ENCODE measurements around the gene ADAMTS17. TPM values are rescaled to one million over a fixed set of nuclear protein-coding genes. Genes with fewer than 3 reads are reported as not detected.

ADAMTS17 gene
- total RNA-seq, 6 experiments from 2014 or later, result 14.6 to 34.7 (median 24.2) TPM

DNA sequence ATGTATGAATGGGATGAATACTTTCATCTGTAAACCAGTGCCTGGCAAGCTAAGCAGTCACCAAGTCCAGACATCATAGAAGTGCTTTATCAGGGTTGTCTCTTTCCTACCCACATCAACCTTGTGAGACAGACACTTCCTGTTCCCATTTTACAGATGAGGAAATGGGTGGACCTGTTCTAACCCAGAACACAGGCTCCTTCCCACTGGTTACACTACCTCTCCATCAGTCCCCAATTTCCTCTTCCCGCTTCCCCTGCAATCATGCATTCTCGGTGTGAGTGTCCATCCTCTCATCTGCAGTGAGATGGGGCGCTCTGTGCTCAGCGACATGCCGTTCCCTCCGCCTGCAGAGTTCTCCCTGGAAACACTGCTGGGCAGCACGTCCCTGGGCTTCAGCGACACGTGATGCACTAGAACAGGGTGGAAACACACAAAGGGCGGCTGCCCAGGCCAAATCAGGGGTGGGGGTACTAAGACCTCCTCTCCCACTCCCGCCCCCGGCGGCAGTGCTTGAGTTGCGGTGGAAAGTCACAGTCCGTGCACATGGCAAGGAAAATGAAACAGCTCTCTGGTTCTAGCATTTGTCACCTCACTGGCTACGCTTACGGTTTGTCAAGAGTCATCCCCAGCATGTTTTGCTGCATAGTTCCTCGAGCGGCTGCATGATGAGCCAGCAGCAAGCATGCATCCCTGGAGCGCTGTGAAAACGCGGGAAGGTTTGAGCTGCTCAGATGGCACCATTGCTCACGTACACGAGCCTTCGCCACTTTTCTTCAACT is 201.1 kb downstream of the ADAMTS17 start:
- Histone ChIP-seq H3K27ac (no peak overlapping the region), H3K9me3 (no peaks in the 10 kb centered on the region), H3K4me1 (peaks cover 0 to 8% (median 0%) of the 10 kb centered on the region in 4 donors), H3K4me3 (no peak overlapping the region), H3K27me3 (no peaks in the 10 kb centered on the region), H3K36me3 (peaks cover 0 to 3% (median 0%) of the 10 kb centered on the region in 4 donors)
- DNase-seq (no peak), ATAC-seq (no peak)
- intact Hi-C loops (cut with DNase I), result no loop called here
- 81% methylated on average over 13 of the region's 25 CpGs for WGBS (ENCODE audit: insufficient coverage, low coverage, low lambda C conversion rate, missing lambda C conversion rate)
- no peak for TF ChIP-seq POLR2A (IDR thresholded peaks at IDR 0.05)
- TF ChIP-seq, protein P1, sequence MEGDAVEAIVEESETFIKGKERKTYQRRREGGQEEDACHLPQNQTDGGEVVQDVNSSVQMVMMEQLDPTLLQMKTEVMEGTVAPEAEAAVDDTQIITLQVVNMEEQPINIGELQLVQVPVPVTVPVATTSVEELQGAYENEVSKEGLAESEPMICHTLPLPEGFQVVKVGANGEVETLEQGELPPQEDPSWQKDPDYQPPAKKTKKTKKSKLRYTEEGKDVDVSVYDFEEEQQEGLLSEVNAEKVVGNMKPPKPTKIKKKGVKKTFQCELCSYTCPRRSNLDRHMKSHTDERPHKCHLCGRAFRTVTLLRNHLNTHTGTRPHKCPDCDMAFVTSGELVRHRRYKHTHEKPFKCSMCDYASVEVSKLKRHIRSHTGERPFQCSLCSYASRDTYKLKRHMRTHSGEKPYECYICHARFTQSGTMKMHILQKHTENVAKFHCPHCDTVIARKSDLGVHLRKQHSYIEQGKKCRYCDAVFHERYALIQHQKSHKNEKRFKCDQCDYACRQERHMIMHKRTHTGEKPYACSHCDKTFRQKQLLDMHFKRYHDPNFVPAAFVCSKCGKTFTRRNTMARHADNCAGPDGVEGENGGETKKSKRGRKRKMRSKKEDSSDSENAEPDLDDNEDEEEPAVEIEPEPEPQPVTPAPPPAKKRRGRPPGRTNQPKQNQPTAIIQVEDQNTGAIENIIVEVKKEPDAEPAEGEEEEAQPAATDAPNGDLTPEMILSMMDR (IDR thresholded peaks at IDR 0.05), result no peak

DNA sequence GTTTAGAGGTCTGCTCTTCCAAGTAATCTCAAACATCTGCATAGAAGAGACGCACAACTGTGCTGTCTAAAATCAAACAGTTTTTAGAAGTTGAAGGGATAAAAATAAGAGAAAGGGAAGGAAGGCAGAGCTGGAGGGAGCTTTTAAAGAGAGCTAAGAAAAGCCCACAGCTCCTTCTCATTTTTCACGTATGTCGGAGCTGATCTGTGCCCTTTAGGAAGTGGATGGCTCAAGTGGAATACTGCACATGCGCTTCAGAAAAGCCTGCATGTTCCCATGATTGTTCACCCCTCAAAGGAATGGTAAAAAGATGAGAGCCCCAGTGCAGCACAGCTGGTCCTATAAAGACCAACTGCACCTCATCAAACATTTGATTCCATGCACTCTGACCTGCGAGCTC is 207.2 kb downstream of the ADAMTS17 start:
- Histone ChIP-seq H3K36me3 (peaks cover 0 to 1% (median 0%) of the 10 kb centered on the region in 4 donors), H3K27me3 (no peaks in the 10 kb centered on the region), H3K4me1 (peaks cover 0 to 16% (median 6%) of the 10 kb centered on the region in 4 donors), H3K4me3 (no peak overlapping the region), H3K9me3 (no peaks in the 10 kb centered on the region), H3K27ac (no peak overlapping the region)
- intact Hi-C loops (cut with DNase I), result no loop called here
- 72% methylated on average over 3 of the region's 5 CpGs for WGBS (ENCODE audit: insufficient coverage, low coverage, low lambda C conversion rate, missing lambda C conversion rate)
- ATAC-seq (no peak), DNase-seq (no peak)
- no peak for TF ChIP-seq POLR2A (IDR thresholded peaks at IDR 0.05)
- TF ChIP-seq, protein P1 (IDR thresholded peaks at IDR 0.05), result no peak

DNA sequence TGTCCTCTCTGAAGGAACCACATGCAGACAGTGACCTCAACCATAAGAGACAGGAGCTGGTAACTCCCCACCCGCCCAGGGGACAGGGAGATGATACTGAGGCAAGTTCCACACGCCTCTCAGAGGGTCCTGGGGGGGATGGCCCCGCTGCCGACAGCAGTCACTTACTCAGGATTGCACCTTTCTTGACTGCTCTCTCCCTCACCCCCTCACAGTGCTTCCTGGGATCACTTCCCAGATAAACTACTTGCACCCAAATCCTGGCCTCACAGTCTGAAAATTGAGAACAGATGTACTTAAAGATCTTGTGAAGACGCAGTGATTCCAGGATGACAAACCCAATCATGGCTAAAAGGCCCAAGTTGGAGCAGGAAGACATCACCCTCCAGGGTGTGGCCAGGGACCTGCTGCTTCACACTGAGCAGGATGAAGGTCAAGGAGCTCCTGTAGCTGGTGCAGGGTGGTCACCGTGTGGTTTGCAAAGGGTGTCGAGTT is 207.6 kb downstream of the ADAMTS17 start:
- H3K4me3 ChIP-seq, result no peak overlapping the region
- DNase-seq (no peak), ATAC-seq (no peak)
- intact Hi-C loops (cut with DNase I), result no loop called here
- H3K4me1 ChIP-seq, result peaks cover 0 to 16% (median 6%) of the 10 kb centered on the region in 4 donors
- WGBS (ENCODE audit: insufficient coverage, low coverage, low lambda C conversion rate, missing lambda C conversion rate), result 81% methylated on average over 7 of the region's 7 CpGs
- peaks cover 0 to 1% (median 0%) of the 10 kb centered on the region in 4 donors for H3K36me3 ChIP-seq
- H3K27me3 ChIP-seq, result no peaks in the 10 kb centered on the region
- no peak overlapping the region for H3K27ac ChIP-seq
- H3K9me3 ChIP-seq, result no peaks in the 10 kb centered on the region
- no peak for TF ChIP-seq POLR2A (IDR thresholded peaks at IDR 0.05)
- TF ChIP-seq, protein P1 (IDR thresholded peaks at IDR 0.05), result no peak

DNA sequence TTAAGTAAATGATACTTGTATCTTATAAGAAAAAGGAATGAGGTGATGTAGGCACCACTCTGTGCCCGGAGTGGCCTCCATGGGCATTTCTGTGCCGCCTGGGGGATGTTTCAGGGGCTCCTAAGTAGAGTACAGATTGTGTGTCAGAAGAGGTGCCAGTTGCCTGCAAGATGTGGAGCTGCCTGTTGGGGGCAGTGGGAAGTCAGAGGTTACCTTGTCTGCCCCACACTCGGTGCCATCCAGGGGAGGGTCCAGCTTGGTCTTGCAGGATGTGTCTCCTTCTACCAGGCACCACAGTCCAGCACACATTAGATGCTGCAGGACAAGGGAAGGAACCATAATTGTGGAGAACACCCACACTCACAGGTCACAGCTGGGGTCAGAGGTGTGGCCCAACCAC is 208.8 kb downstream of the ADAMTS17 start:
- no peak overlapping the region for H3K27ac ChIP-seq
- ATAC-seq (no peak), DNase-seq (no peak)
- H3K36me3 ChIP-seq, result peaks cover 0 to under 1% (median 0%) of the 10 kb centered on the region in 4 donors
- H3K4me3 ChIP-seq, result no peak overlapping the region
- TF ChIP-seq POLR2A (IDR thresholded peaks at IDR 0.05), result no peak
- TF ChIP-seq, protein P1 (IDR thresholded peaks at IDR 0.05), result peak in 1 of 4 donors; percentile 18
- intact Hi-C loops (cut with DNase I), result no loop called here
- H3K4me1 ChIP-seq, result peaks cover 0 to 16% (median 6%) of the 10 kb centered on the region in 4 donors
- H3K9me3 ChIP-seq, result no peaks in the 10 kb centered on the region
- 90% methylated on average over 2 of the region's 3 CpGs for WGBS (ENCODE audit: insufficient coverage, low coverage, low lambda C conversion rate, missing lambda C conversion rate)
- H3K27me3 ChIP-seq, result no peaks in the 10 kb centered on the region

Data from right lobe of liver (tissue), 6 donors.